PC-3 (cell line): ENCODE results near the gene SCPEP1.

ENCODE experiments used
- EZH2 ChIP-seq: fragments of 300-600 bp; sonication (generic); IDR thresholded peaks from one replicate; pipeline ENCODE4 v1.6.1; 2017; ENCODE audit warnings: antibody characterized with exemption, mild to moderate bottlenecking, low read length; ENCODE audit not compliant: unreplicated experiment
- TF ChIP-seq, protein P1 (sequence below): fragments of 300-600 bp; sonication (generic); conservative IDR thresholded peaks from 2 replicates; pipeline ENCODE4 v1.5.1; 2017; ENCODE audit warnings: antibody characterized with exemption, low read depth, mild to moderate bottlenecking, low read length

DNA sequence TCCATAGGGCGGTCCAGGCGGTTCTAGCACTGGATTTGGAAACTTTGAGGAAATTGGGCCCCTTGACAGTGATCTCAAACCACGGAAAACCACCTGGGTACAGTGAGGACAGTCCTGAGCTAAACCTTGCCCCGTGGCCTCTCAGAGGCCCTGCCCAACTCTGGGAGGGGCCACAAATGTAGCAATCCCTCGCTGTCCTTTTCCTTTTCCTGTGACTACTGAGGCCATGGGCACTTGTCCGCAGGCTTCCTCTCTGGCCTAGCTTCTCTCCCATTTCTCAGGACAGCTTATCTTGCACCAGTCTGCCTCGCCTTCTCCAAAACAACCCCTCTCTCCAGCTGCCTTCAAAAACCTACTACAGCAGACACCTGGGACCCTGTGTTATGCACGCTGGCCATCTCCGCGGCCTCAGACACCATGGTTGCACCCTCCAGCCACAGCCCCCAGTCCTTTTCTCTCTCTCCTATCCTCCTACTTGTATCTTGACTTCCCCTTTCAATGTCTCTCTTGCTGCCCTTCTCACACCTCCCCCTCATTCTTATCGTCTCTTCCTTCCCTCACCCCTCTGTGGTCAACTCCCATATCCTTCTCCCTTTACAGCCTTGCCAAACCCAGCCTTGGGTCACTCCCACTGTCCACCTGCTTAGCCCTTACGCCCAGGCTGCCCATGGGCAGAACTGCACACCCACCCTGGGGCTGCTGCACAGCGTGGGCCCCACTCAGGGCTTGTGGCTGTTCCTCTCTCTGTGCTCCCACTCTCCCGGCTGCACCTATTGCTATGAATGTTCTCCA is 7.6 kb downstream of the SCPEP1 start:
- TF ChIP-seq, protein P1, sequence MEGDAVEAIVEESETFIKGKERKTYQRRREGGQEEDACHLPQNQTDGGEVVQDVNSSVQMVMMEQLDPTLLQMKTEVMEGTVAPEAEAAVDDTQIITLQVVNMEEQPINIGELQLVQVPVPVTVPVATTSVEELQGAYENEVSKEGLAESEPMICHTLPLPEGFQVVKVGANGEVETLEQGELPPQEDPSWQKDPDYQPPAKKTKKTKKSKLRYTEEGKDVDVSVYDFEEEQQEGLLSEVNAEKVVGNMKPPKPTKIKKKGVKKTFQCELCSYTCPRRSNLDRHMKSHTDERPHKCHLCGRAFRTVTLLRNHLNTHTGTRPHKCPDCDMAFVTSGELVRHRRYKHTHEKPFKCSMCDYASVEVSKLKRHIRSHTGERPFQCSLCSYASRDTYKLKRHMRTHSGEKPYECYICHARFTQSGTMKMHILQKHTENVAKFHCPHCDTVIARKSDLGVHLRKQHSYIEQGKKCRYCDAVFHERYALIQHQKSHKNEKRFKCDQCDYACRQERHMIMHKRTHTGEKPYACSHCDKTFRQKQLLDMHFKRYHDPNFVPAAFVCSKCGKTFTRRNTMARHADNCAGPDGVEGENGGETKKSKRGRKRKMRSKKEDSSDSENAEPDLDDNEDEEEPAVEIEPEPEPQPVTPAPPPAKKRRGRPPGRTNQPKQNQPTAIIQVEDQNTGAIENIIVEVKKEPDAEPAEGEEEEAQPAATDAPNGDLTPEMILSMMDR = no peak
- TF ChIP-seq EZH2 = no peak
